Measurements from ENCODE around the gene CLK2.
A peak's percentile ranks its signal among the peaks of the same experiment; 100 is the strongest.
"Not testable (repeated sequence)": the region's sequence is repeated elsewhere in the genome, so short reads cannot be mapped to it uniquely, and the experiment has no call there.

CLK2 gene

GRCh38 chr1:155266553-155266952 lies 6.8 kb downstream of the CLK2 start:
- DNase-seq (ENCODE audit: low read depth): no peak

GRCh38 chr1:155263067-155263466 lies 10.2 kb downstream of the CLK2 start:
- no peak for DNase-seq (ENCODE audit: low read depth)

- DNase-seq (ENCODE audit: low read depth): peak; percentile 65
Observed at GRCh38 chr1:155261852-155262673, 11.2 kb downstream of the CLK2 start, which contains the start of gene SCAMP3. SCAMP3 (minus strand) TSS chr1:155262360; CDS start chr1:155262151, 209 bp downstream.

GRCh38 chr1:155261493-155261851 lies 11.8 kb downstream of the CLK2 start:
- no peak for DNase-seq (ENCODE audit: low read depth)

- no peak for DNase-seq (ENCODE audit: low read depth)
Observed at GRCh38 chr1:155260276-155260675, 13.0 kb downstream of the CLK2 start.

- no peak for DNase-seq (ENCODE audit: low read depth)
Observed at GRCh38 chr1:155256058-155256852, 17.0 kb downstream of the CLK2 start.

- peak; percentile 54 for DNase-seq (ENCODE audit: low read depth)
Observed at GRCh38 chr1:155255243-155256007, 17.9 kb downstream of the CLK2 start, which contains the start of gene ENTREP3. ENTREP3 (minus strand) TSS chr1:155255483; CDS start chr1:155254877, 606 bp downstream.

GRCh38 chr1:155254714-155255242 lies 18.5 kb downstream of the CLK2 start:
- DNase-seq (ENCODE audit: low read depth): no peak

- no peak for DNase-seq (ENCODE audit: low read depth)
Observed at GRCh38 chr1:155254228-155254713, 19.0 kb downstream of the CLK2 start.

GRCh38 chr1:155253797-155254196 lies 19.5 kb downstream of the CLK2 start:
- no peak for DNase-seq (ENCODE audit: low read depth)

GRCh38 chr1:155253208-155253607 lies 20.1 kb downstream of the CLK2 start:
- DNase-seq (ENCODE audit: low read depth): no peak

GRCh38 chr1:155251566-155251965 lies 21.7 kb downstream of the CLK2 start:
- DNase-seq (ENCODE audit: low read depth): no peak

GRCh38 chr1:155250633-155251449 lies 22.5 kb downstream of the CLK2 start:
- DNase-seq (ENCODE audit: low read depth): peak; percentile 96

GRCh38 chr1:155250246-155250632 lies 23.1 kb downstream of the CLK2 start:
- no peak for DNase-seq (ENCODE audit: low read depth)

GRCh38 chr1:155247667-155248553 lies 25.4 kb downstream of the CLK2 start:
- no peak for DNase-seq (ENCODE audit: low read depth)

GRCh38 chr1:155246796-155247195 lies 26.5 kb downstream of the CLK2 start:
- not testable (repeated sequence) for DNase-seq (ENCODE audit: low read depth)

- no peak for DNase-seq (ENCODE audit: low read depth)
Observed at GRCh38 chr1:155245163-155245524, 28.2 kb downstream of the CLK2 start.

GRCh38 chr1:155244368-155245162 lies 28.7 kb downstream of the CLK2 start:
- DNase-seq (ENCODE audit: low read depth): peak; percentile 83

GRCh38 chr1:155242805-155243358 lies 30.4 kb downstream of the CLK2 start:
- DNase-seq (ENCODE audit: low read depth): no peak

Data from stimulated activated CD8-positive, alpha-beta memory T cell treated with anti-CD3 and anti-CD28 coated beads, Interleukin-15, amount 100 ng/mL, for 1 hour (primary cell).